H1 (cell line): ENCODE data around the gene MACROD2. TPM values are rescaled to one million over a fixed set of nuclear protein-coding genes. Genes with fewer than 3 reads are reported as not detected.

Experiments used
- CTCF ChIA-PET: fragments of 300-600 bp; sonication (Branson Sonifier 250); formaldehyde crosslinking; loops from one replicate; lab custom pipeline; 2021; ENCODE audit not compliant: partially characterized antibody; lab: Charles Lee
- POLR2A ChIA-PET: fragments of 300-600 bp; sonication (Branson Sonifier 250); formaldehyde crosslinking; loops from one replicate; lab custom pipeline; 2021; ENCODE audit warnings: inconsistent platforms; ENCODE audit not compliant: partially characterized antibody; lab: Charles Lee
- DNase-seq, 2 experiments: peaks; one replicate each; pipeline versions ENCODE4 v3.0.0 to v3.0.0-alpha.2; 2010 to 2022; ENCODE audit warnings: low spot score in 2 of 2, low read depth in 1 of 2, mixed read lengths in 1 of 2
- FAIRE-seq: peaks from 2 replicates; lab custom pipeline; 2011; peaks lifted over from hg19 to GRCh38; lab: Jason Lieb, UNC
- H2AFZ ChIP-seq: 2 replicates; pipeline ENCODE4 v1.8.1; 2012; ENCODE audit warnings: low read length, inconsistent platforms
- H2AK5ac ChIP-seq: 2 replicates; pipeline ENCODE4 v1.6.1; 2013; ENCODE audit warnings: low read depth, low read length
- H2BK120ac ChIP-seq: replicated peaks from 2 replicates; pipeline ENCODE3; 2013; ENCODE audit warnings: low read depth, low read length, inconsistent platforms
- H2BK12ac ChIP-seq: 2 replicates; pipeline ENCODE4 v1.6.1; 2013; ENCODE audit warnings: low read depth, low read length
- H2BK15ac ChIP-seq: 2 replicates; pipeline ENCODE4 v1.6.1; 2013; ENCODE audit warnings: low read length
- H2BK20ac ChIP-seq: 2 replicates; pipeline ENCODE4 v1.6.1; 2013; ENCODE audit warnings: low read length
- H2BK5ac ChIP-seq: 2 replicates; pipeline ENCODE4 v1.6.1; 2013; ENCODE audit warnings: low read depth, low read length
- H3K14ac ChIP-seq: 2 replicates; pipeline ENCODE4 v1.6.1; 2013; ENCODE audit warnings: inconsistent platforms; ENCODE audit not compliant: insufficient read length
- H3K18ac ChIP-seq: 2 replicates; pipeline ENCODE4 v1.6.1; 2013; ENCODE audit warnings: low read length; ENCODE audit errors: extremely low read depth
- H3K23ac ChIP-seq: 2 replicates; pipeline ENCODE4 v1.6.1; 2013; ENCODE audit warnings: inconsistent platforms; ENCODE audit not compliant: insufficient read length
- H3K23me2 ChIP-seq: 2 replicates; pipeline ENCODE4 v1.6.1; 2013; ENCODE audit warnings: low read depth, low read length
- H3K27ac ChIP-seq: 2 replicates; pipeline ENCODE4 v1.6.1; 2011; ENCODE audit warnings: low read depth, low read length, inconsistent platforms
- H3K27me3 ChIP-seq, 4 experiments: replicated peaks in 1 of 4; 1 replicate in 1 of 4; 2 replicates in 3 of 4; pipeline versions ENCODE4 v1.6.1 to v1.8.1; 2011 to 2013; ENCODE audit warnings: low read length in 3 of 4, mild to moderate bottlenecking in 3 of 4, inconsistent platforms in 2 of 4, mixed read lengths in 2 of 4, moderate library complexity in 1 of 4; ENCODE audit not compliant: control insufficient read depth in 3 of 4, insufficient read depth in 3 of 4; ENCODE audit errors: extremely low read depth in 1 of 4
- H3K36me3 ChIP-seq, 4 experiments: 2 replicates each; pipeline versions ENCODE4 v1.6.1 to v1.8.1; 2011 to 2013; ENCODE audit warnings: mild to moderate bottlenecking in 4 of 4, low read length in 3 of 4, moderate library complexity in 2 of 4, control low read depth in 1 of 4, inconsistent platforms in 1 of 4; ENCODE audit not compliant: insufficient read depth in 4 of 4, control insufficient read depth in 2 of 4
- H3K4ac ChIP-seq: replicated peaks from 2 replicates; pipeline ENCODE3; 2013; ENCODE audit warnings: low read length, low read depth, mixed read lengths, inconsistent platforms; ENCODE audit not compliant: insufficient read length
- H3K4me1 ChIP-seq, 4 experiments: replicated peaks in 1 of 4; 1 replicate in 1 of 4; 2 replicates in 3 of 4; pipeline versions ENCODE4 v1.6.1 to v1.8.1; 2011 to 2013; ENCODE audit warnings: low read length in 3 of 4, inconsistent platforms in 2 of 4, mixed read lengths in 1 of 4; ENCODE audit not compliant: insufficient read depth in 4 of 4, control insufficient read depth in 3 of 4
- H3K4me2 ChIP-seq, 2 experiments: 2 replicates each; pipeline versions ENCODE4 v1.6.1 to v1.8.1; 2011 to 2013; ENCODE audit warnings: low read depth in 2 of 2, low read length in 2 of 2, control low read depth in 1 of 2, inconsistent platforms in 1 of 2, mild to moderate bottlenecking in 1 of 2; ENCODE audit not compliant: insufficient read depth in 1 of 2
- H3K4me3 ChIP-seq, 4 experiments: fragments of 200-600, 300-600 bp in 1 of 4; sonication (generic), shearing (Covaris generic), sonication (Bioruptor Twin) in 1 of 4; 2 replicates each; pipeline versions ENCODE4 v1.5.1 to v1.8.1; 2011 to 2016; ENCODE audit warnings: low read length in 4 of 4, low read depth in 3 of 4, control low read depth in 2 of 4, inconsistent platforms in 2 of 4, mild to moderate bottlenecking in 2 of 4, mixed read lengths in 1 of 4, moderate library complexity in 1 of 4; ENCODE audit not compliant: insufficient read depth in 2 of 4; ENCODE audit errors: extremely low read depth in 1 of 4
- H3K56ac ChIP-seq: replicated peaks from 2 replicates; pipeline ENCODE3; 2013; ENCODE audit warnings: low read depth, mild to moderate bottlenecking, mixed read lengths, low read length, inconsistent platforms; ENCODE audit not compliant: insufficient read length
- H3K79me1 ChIP-seq: 2 replicates; pipeline ENCODE4 v1.6.1; 2013; ENCODE audit warnings: low read depth, low read length, control low read depth
- H3K79me2 ChIP-seq, 2 experiments: 2 replicates each; pipeline versions ENCODE4 v1.6.1 to v1.8.1; 2012 to 2013; ENCODE audit warnings: low read length in 2 of 2, mild to moderate bottlenecking in 2 of 2, inconsistent platforms in 1 of 2; ENCODE audit not compliant: insufficient read depth in 2 of 2, control insufficient read depth in 1 of 2
- H3K9ac ChIP-seq, 4 experiments: replicated peaks in 1 of 4; 1 replicate in 1 of 4; 2 replicates in 3 of 4; pipeline versions ENCODE4 v1.6.1 to v1.8.1; 2011 to 2013; ENCODE audit warnings: low read depth in 3 of 4, low read length in 3 of 4, control low read depth in 2 of 4, mild to moderate bottlenecking in 2 of 4, moderate library complexity in 2 of 4, inconsistent platforms in 1 of 4; ENCODE audit errors: extremely low read depth in 1 of 4
- H3K9me3 ChIP-seq, 2 experiments: 2 replicates each; pipeline versions ENCODE4 v1.6.1 to v1.8.1; 2012 to 2013; ENCODE audit warnings: mild to moderate bottlenecking in 2 of 2, moderate library complexity in 2 of 2, control low read depth in 1 of 2, inconsistent platforms in 1 of 2, low read depth in 1 of 2, low read length in 1 of 2, mixed read lengths in 1 of 2; ENCODE audit not compliant: insufficient read depth in 2 of 2
- H4K20me1 ChIP-seq, 2 experiments: replicated peaks in 1 of 2; 2 replicates each; pipeline versions ENCODE3 to v1.8.1; 2011 to 2013; ENCODE audit warnings: inconsistent platforms in 2 of 2, low read length in 2 of 2, mild to moderate bottlenecking in 1 of 2; ENCODE audit not compliant: insufficient read depth in 2 of 2, control insufficient read depth in 1 of 2
- H4K5ac ChIP-seq: 2 replicates; pipeline ENCODE4 v1.6.1; 2013; ENCODE audit warnings: low read length, low read depth, mixed read lengths, inconsistent platforms; ENCODE audit not compliant: insufficient read length
- H4K8ac ChIP-seq: 2 replicates; pipeline ENCODE4 v1.8.0; 2013; ENCODE audit warnings: mild to moderate bottlenecking, moderate library complexity, low read length, inconsistent platforms; ENCODE audit not compliant: insufficient read depth; ENCODE audit errors: extremely low read depth
- H4K91ac ChIP-seq: replicated peaks from 2 replicates; pipeline ENCODE3; 2013; ENCODE audit warnings: low read length, mixed read lengths, inconsistent platforms; ENCODE audit not compliant: insufficient read length
- POU5F1 ChIP-seq: IDR thresholded peaks from 2 replicates; pipeline ENCODE4 v1.6.1; 2011; ENCODE audit warnings: low read depth, mild to moderate bottlenecking, low read length, moderate library complexity
- TCF12 ChIP-seq: IDR thresholded peaks from 2 replicates; pipeline ENCODE4 v1.6.1; 2011; ENCODE audit warnings: low read depth, mild to moderate bottlenecking, low read length
- WGBS, 2 experiments: shearing (Covaris generic) in 1 of 2; methylation state at CpG; one replicate each; pipeline versions ENCODE4 v1.1.6 to v1.1.7; 2013 to 2015; ENCODE audit warnings: low lambda C conversion rate in 2 of 2, mixed read lengths in 2 of 2, inconsistent platforms in 1 of 2, low coverage in 1 of 2, missing lambda C conversion rate in 1 of 2; ENCODE audit not compliant: insufficient replicate concordance in 2 of 2, insufficient coverage in 1 of 2, insufficient read length in 1 of 2; ENCODE audit errors: extremely low coverage in 1 of 2, missing lambda C conversion rate in 1 of 2; 5-methylcytosine and 5-hydroxymethylcytosine counted together
- polyA plus RNA-seq, 7 experiments: library from polyadenylated mRNA; depleted of rRNA in 3 of 7; stranded (reverse) in 5 of 7; unstranded in 2 of 7; fragments of >200 nt in 5 of 7; fragments of 200-250 nt in 2 of 7; gene quantifications; 1 replicate in 5 of 7; 2 replicates in 1 of 7; 4 replicates in 1 of 7; pipeline versions ENCODE4 v1.2.1 to v1.2.3, GENCODE V29; 2011 to 2013; ENCODE audit warnings: missing spikeins in 2 of 7, mixed read lengths in 2 of 7
- total RNA-seq: library from RNA; stranded (reverse); fragmentation: NEBNext Ultra II Directional; extraction: Animal tissue kit (Norgen Biotek cat#: 25700); gene quantifications from 2 replicates; pipeline ENCODE4 v1.2.1, GENCODE V29; 2021
- TF ChIP-seq, protein P1 (sequence below): IDR thresholded peaks from 2 replicates; pipeline ENCODE4 v1.6.1; 2012; ENCODE audit warnings: inconsistent platforms

The MACROD2 gene
- total and polyA plus RNA-seq, 2 of the 8 experiments (the other 6 are each of a cell fraction or from before 2014, with no cell fraction given) = 0.70 to 3.9 TPM

GRCh38 chr20:14126856-14127255 is 131.5 kb downstream of the MACROD2 start:
- FAIRE-seq (no peak), DNase-seq (no peak)
- H3K27ac ChIP-seq = no peak overlapping the region
- H4K20me1 ChIP-seq = no peaks in the 10 kb centered on the region
- no peaks in the 10 kb centered on the region for H3K4me1 ChIP-seq
- H3K4ac ChIP-seq = no peak overlapping the region
- H3K4me2 ChIP-seq = no peak overlapping the region
- no peak overlapping the region for H2BK20ac ChIP-seq
- ChIA-PET POLR2A (no interaction called here), CTCF (no interaction called here)
- no peak overlapping the region for H3K23ac ChIP-seq
- H2BK12ac ChIP-seq = no peak overlapping the region
- no peak overlapping the region for H4K91ac ChIP-seq
- no peak overlapping the region for H2AFZ ChIP-seq
- no peak overlapping the region for H3K4me3 ChIP-seq
- H3K36me3 ChIP-seq = no peaks in the 10 kb centered on the region
- no peaks in the 10 kb centered on the region for H3K9me3 ChIP-seq
- H3K79me2 ChIP-seq = no peaks in the 10 kb centered on the region
- H3K14ac ChIP-seq = no peak overlapping the region
- H2AK5ac ChIP-seq = no peak overlapping the region
- H2BK15ac ChIP-seq = no peak overlapping the region
- 85% methylated on average over 2 of the region's 2 CpGs; no CpG with 5 or more reads in 1 of the 2 experiments for WGBS, 2 experiments
- no peak overlapping the region for H3K56ac ChIP-seq
- H2BK5ac ChIP-seq = no peak overlapping the region
- no peaks in the 10 kb centered on the region for H3K23me2 ChIP-seq
- no peak overlapping the region for H2BK120ac ChIP-seq
- H3K79me1 ChIP-seq = no peaks in the 10 kb centered on the region
- no peak overlapping the region for H3K9ac ChIP-seq
- H3K18ac ChIP-seq = no peak overlapping the region
- H3K27me3 ChIP-seq = no peaks in the 10 kb centered on the region
- no peak overlapping the region for H4K5ac ChIP-seq
- H4K8ac ChIP-seq = no peak overlapping the region
- TF ChIP-seq, protein P1, sequence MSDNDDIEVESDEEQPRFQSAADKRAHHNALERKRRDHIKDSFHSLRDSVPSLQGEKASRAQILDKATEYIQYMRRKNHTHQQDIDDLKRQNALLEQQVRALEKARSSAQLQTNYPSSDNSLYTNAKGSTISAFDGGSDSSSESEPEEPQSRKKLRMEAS = no peak
- no peak for TF ChIP-seq TCF12
- TF ChIP-seq POU5F1 = no peak
